ENCODE measurements around the gene ADGRF3. TPM values are rescaled to one million over a fixed set of nuclear protein-coding genes. Genes with fewer than 3 reads are reported as not detected.

The ADGRF3 gene
- total RNA-seq, 1 experiment from 2014 or later, result 0.09 TPM

GRCh38 chr2:26363323-26363722 is 16.7 kb upstream of the ADGRF3 start:
- no peaks in the 10 kb centered on the region for H3K27me3 ChIP-seq (ENCODE audit: insufficient read depth, low read length)
- no peak overlapping the region for H2AK5ac ChIP-seq (ENCODE audit: insufficient read length, low read length)
- no peaks in the 10 kb centered on the region for H3K23me2 ChIP-seq (ENCODE audit: insufficient read length, low read depth, low read length, poor library complexity, severe bottlenecking)
- H3K23ac ChIP-seq (ENCODE audit: insufficient read length, low read depth, low read length), result no peak overlapping the region
- Mint-ChIP-seq H3K27ac (0 out of 7 replicates have a peak overlapping the region, but pooled peaks of 1 of the 3 experiments have one; percentile 38), H3K36me3 (ENCODE audit: insufficient read depth in 1 of 3, low read depth in 3 of 3) (peaks cover 6 to 11% (median 11%) of the 10 kb centered on the region in 3 experiments; a peak in 6 of 7 replicates), H3K27me3 (ENCODE audit: low read depth) (no peaks in the 10 kb centered on the region), H3K4me1 (peaks cover 0 to 5% of the 10 kb centered on the region in 2 experiments; a peak in 1 of 4 replicates), H3K9me3 (no peaks in the 10 kb centered on the region), H3K4me3 (no peak overlapping the region)
- no peak overlapping the region for H3K14ac ChIP-seq (ENCODE audit: insufficient read depth, low read length)
- peaks cover 17% of the 10 kb centered on the region; the same call in 1 of the 2 replicates for H3K79me2 ChIP-seq (ENCODE audit: insufficient read depth, low read length)
- no peak overlapping the region for H3K56ac ChIP-seq (ENCODE audit: insufficient read length, low read depth, low read length)
- DNase-seq, result no peak
- H3K4me2 ChIP-seq (ENCODE audit: insufficient read depth, insufficient read length, low read length), result no peak overlapping the region
- H3K79me1 ChIP-seq (ENCODE audit: insufficient read depth, low read depth, low read length, poor library complexity, severe bottlenecking), result peaks cover 16% of the 10 kb centered on the region
- H3K9ac ChIP-seq (ENCODE audit: extremely low read depth, insufficient read length, low read length), result no peak overlapping the region
- no peak overlapping the region for H3T11ph ChIP-seq (ENCODE audit: low read length)
- H2BK20ac ChIP-seq (ENCODE audit: low read depth, low read length, poor library complexity, severe bottlenecking), result no peak overlapping the region
- no peak overlapping the region for H2BK5ac ChIP-seq (ENCODE audit: insufficient read length, low read length)
- no peaks in the 10 kb centered on the region for H4K20me1 ChIP-seq (ENCODE audit: control insufficient read depth, insufficient read depth, insufficient read length)
- no peak overlapping the region for H2BK12ac ChIP-seq (ENCODE audit: insufficient read length, low read depth, low read length)
- TF ChIP-seq CTCF (conservative IDR thresholded peaks at IDR 0.05), result no peak
- H4K91ac ChIP-seq (ENCODE audit: insufficient read length, low read depth, low read length), result no peak overlapping the region
- H2BK15ac ChIP-seq (ENCODE audit: low read depth, low read length), result no peak overlapping the region
- H3K4me1 ChIP-seq (ENCODE audit: insufficient read depth, low read length), result no peaks in the 10 kb centered on the region
- no peaks in the 10 kb centered on the region for H3K9me3 ChIP-seq (ENCODE audit: control insufficient read depth, low read depth, low read length)
- H2BK120ac ChIP-seq (ENCODE audit: low read depth, low read length, poor library complexity, severe bottlenecking), result no peak overlapping the region
- H3K4ac ChIP-seq (ENCODE audit: low read depth, low read length), result no peak overlapping the region
- no peak overlapping the region for H4K8ac ChIP-seq (replicated peaks; ENCODE audit: insufficient read length, low read depth, low read length)
- no peak overlapping the region for H2AFZ ChIP-seq (ENCODE audit: low read length)
- no peak overlapping the region for H4K5ac ChIP-seq (ENCODE audit: insufficient read length, low read depth, low read length)
- no CpG with 5 or more reads among the region's 4 CpGs for WGBS (ENCODE audit: extremely low coverage, insufficient read length, low lambda C conversion rate)
- H3K27ac ChIP-seq (ENCODE audit: insufficient read length, low read depth, low read length), result no peak overlapping the region
- H3K18ac ChIP-seq (ENCODE audit: insufficient read length, low read depth, low read length), result no peak overlapping the region

Data from H9 (cell line).